Activated CD4-positive, CD25-positive, alpha-beta regulatory T cell (primary cell): ENCODE data around the gene ADCY6.

Source experiments
- DNase-seq, 4 experiments: peaks; one replicate each; lab custom pipeline; 2025; lab: John Stamatoyannopoulos, UW

The ADCY6 gene

GRCh38 chr12:48783432-48783831 lies 5.5 kb downstream of the ADCY6 start:
- DNase-seq = no peak

GRCh38 chr12:48782457-48783395 lies 6.2 kb downstream of the ADCY6 start:
- DNase-seq = no peak

DNA sequence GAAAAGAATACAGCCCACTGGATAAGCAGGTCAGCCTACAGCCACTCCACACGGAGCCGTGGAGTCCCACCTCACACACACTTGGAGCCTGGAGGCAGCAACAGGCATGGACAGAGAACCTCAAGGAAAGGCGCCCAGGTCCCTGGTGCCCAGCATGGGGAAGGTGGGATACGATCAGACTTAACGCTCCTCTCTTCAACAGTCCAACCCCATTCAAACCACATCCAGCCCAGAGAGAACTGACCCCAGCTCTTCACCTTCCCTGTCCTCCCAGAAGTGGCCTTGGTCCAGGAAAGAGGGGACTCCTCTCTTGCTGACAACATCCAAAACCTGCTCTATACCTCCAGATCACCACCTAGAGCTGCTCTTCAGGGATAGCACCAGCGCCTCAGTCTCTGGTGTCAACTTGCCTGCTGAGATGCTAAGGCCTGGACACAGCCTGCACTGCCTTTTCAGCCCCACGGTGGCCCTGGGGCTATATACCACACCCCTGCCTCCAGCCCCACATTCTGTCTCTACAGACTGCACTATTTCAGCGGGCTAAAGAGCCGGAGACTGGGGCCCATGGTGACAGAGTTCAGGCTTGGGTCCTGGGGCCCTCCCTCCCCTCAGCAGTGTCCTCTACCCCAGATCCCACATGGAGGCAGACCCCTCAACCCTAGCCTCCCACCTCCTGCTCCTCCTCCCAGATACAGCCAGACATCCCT lies 7.0 kb downstream of the ADCY6 start:
- DNase-seq = no peak

DNA sequence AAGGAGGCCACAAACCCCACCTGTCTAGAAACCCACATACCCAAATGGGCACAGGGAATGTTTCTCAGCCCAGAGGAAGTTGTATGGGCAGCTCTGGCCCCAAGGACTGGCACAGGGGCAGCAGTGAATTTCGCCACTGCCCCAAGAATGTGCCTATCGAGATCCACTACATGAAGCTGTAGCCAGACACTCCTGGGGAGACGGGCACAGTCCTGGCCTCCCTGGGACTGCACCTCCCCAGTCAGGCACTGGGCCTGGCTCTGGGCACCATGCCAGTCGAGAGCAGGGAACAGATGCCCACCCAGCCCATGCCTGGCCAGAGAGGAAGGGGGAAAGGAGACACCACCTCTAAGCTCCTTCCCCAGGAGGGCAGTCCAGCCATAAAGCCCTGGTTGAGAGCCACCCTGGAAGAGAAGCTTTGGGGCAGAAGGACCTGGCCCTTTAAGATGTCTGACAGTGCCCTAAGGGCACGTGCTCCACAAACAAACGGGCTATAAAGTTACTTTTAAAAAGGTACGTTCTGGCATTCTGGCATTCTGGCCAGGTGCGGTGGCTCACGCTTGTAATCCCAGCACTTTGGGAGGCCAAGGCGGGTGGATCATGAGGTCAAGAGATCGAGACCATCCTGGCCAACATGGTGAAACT lies 8.4 kb downstream of the ADCY6 start:
- DNase-seq = no peak

DNA sequence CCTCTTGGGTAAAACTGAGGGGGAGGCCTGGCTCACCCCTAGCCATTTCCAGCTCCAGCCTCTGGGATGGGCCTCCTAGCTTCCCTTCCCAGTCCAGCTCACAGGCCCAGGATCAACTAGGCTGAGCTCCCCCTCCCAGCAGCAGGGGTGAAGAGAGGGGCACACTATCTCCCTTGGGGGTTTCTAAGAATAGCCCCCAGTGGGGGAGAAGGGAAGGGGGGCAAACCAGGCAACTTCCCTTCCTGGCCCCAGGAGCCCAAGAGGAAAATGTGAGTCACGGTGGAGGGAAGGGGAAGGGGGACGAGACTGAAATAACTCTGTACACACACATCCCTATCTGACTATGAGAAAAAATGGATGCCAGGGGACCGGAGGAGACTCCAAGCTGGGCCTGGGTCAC lies 9.0 kb downstream of the ADCY6 start:
- DNase-seq = no peak

DNA sequence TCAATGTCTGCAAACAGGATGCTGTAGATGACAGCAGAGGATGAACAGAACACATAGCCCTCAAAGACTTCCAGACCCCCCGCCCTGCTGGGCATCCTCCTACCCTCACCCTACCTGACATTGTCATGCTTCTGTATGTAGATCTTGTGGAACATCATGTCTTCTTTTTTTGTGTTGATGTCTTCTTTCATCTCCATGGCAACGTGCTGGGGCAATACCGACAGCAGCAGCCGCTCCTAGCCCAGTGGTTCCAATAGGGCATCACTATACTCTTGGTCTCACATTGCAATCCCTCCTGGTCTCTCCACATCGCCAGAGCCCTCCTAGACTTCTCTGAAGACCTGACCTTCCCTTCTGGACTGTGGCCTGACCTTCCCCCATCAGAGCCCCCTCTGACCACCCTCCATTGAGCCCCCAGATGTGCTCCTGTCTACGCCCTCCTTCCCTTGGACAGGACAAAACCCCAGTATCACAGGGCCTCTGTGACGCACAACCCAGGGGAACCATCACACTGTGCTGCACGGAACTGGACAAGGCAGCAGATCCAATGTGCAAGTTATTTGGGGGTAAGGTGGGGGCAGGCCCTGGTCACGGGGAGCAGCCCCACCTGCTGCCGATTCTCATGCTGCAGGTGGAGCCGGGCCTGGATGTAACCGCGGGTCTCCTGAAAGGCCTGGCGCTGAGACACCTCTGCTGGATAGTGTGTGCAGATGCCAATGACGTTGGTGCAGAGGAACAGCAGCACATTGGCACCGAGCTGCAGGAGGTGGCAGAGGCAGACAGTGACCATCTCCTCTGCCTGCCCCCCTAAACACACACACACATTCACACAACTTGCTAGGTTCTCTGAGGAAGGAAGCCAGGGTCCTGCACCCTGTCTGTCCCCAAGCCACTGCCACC lies 11.1 kb downstream of the ADCY6 start:
- DNase-seq = no peak

DNA sequence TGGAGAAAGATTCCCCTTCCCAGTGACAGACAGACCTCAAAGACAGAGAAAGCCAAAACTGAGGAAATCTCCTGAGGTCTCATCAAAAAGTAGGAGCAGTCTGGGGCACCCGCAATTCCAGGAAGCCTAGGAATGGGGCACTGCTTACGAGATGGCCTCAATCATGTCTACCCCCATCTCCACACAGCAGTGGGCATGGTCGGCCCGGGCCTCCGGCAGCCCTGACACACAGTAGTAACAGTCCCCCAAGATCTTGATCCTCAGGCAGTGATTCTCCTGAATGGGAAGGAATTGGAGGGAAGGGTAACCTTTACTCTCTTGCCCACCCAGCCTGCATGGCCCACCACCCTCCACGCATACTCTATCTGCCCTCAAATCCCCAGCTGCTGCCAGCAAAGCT lies 11.9 kb downstream of the ADCY6 start:
- DNase-seq = no peak

DNA sequence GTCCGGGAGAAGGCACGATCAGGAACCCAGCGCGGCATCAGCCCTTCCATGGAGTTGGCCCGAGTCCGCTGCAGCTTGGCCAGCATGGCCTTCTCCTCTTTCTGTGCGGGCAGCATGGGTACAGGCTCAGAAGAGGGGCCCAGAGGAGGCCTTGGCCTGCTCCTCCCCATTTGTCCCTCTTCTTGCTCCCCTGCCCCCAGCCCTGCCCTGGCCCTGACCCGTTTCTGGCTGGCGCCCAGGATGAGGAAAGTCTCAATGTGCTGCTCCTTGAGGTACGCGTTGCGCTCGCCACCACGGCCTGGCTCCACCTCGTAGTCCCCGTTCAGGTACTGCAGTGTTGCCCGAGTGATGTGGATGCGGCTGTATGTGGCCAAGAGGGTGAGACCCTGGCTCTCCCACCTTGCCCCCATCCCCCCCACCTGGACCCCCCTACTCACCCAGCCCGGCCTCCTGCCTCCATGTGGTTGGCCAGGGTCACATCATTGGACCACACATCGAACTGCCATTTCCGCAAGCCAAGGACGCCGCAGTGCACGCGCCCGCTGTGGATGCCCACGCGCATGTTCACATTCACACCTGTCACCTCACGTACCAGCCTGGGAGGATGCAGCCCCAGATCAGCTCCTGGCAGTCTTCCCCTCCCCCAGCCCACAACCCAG lies 12.8 kb downstream of the ADCY6 start:
- no peak for DNase-seq

- no peak for DNase-seq
These were observed 13.6 kb downstream of the ADCY6 start for GRCh38 chr12:48775299-48775698.

DNA sequence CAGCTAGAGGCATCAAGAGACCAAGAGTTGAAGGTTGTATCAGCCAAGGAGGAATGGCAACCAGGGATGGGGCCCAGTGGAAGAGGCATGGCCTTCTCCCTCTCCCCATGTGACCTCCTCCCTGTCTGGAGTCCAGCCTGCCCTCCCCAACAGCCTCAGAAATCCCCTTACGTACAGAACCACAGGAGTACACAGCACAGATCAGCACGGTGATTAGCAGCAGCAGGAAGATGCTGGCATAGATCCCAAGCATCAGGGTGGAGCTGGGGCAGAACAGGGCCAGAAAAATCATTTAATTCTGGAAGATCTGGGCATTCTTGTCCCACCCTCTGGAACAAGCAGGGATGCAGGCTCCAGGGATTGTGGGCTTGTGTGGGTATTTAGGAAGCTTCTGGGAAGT lies 14.4 kb downstream of the ADCY6 start:
- DNase-seq = no peak

GRCh38 chr12:48773686-48774085 lies 15.2 kb downstream of the ADCY6 start:
- DNase-seq = no peak

DNA sequence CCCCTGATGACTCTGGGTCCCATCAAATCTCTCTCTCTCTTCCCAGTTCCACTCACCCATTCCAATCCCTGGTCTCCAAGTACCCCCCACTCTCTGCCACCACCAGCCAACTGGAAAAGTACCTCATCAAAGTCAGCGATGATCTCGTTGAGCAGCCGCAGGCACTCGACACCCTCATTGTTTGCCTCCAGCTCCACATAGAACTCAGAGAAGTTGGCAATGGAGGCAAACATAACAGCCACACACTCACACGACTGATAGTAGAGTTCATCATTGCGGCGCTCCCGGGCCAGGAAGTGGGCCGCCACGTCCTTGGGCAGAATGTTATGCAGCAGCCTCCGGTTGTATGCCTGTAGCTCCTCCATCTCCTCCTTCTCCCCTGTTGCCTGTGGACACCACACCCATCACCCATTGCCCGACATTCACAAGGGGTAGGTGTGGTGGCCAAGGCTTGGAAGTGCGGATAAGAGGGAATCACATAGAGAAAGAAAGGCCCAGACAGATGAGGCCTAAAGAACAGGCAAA lies 17.2 kb downstream of the ADCY6 start:
- DNase-seq = no peak

DNA sequence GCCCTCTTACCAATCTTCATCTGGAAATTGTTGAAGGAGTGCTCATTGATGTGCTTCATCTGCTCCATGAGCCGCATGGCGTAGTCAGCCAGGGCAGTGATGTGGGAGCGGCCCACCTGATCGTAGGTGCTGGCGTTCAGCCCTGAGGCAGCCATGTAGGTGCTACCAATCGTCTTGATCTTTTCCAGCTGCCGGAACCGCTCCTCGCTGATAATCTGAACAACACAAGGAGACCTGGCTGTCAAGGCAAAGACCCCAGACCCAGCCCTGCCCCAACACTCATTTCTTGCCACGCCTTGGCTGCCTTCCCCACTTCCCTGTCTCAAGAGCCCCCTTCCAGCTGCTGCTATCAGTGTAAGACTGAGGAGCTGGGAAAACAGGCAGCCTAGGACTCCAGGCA lies 18.1 kb downstream of the ADCY6 start:
- DNase-seq = no peak

DNA sequence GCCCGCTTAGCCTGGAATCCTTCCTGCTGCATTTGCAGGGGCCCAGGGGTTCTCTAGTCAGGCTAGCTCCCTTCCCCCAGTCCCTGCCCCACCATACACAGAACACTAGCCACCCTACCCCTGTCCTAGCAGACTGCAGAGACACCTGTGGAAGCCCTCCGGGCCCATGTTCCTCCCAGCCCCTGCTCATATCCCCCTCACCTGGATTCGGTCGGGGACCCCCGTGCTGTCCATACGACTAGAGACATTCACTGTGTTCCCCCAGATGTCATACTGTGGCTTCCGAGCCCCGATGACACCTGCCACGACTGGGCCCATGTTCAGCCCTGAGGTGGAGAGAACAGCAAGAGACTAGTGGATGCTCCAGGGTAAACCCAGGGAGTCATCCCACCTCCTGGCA lies 20.2 kb downstream of the ADCY6 start:
- no peak for DNase-seq

DNA sequence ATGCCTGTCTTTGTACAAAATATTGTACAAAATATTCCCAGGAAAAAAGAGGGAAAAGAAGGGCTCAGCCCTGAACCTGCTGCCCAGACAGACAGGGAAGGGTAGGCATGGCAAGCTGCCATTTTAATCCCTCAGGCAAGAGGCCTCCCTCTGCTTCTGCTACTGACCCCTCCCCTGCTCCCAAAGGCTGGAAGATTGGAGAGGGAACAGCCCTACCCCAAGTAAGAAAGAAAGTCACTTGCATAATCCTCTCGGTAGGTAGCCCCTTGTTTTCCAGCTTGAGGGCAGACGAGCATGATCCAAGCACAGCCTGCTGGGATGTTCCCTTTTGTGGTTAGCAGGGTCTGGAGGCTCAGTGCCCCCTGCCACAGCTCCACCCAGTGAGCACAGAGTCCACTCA lies 20.7 kb downstream of the ADCY6 start:
- no peak for DNase-seq

GRCh38 chr12:48767521-48767920 lies 21.4 kb downstream of the ADCY6 start:
- no peak for DNase-seq

DNA sequence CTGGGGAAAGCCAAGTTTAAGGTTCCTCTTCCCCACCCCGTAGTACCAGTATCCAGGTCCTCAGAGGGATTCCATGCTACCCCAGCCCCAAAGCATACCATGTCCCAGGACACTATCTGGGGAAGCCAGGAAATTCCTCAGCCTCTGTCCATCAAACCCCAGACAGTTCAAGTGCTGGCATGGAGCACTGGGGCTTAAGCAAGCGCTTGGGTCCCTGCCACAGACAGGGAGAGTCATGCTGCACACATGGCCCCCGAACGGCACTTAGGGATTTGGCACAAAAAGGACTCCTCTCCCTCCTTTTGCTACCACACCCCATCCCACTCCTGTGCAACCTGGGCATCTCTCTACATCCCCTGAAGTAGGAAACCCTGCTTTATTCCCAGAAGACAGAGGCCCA lies 21.8 kb downstream of the ADCY6 start:
- DNase-seq = no peak

DNA sequence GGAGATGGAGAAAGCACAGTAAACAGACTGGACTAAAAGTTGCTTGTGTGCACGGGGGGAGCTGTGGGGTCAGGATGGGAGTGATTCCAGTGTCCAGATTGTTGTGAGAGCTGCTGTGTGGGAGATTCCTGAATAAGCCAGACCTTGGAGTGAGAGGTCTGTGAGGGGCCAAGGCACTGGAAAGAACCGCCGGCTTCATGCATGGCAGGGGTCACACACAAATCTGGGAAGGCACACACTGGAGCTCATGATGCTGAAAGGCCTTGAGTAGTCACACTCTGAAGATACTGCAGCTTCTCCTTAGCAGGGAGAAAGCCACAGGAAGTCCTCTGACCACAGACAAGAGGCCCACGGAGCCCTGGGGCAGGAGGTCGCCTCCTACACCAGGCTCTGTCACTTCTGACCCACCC lies 23.1 kb downstream of the ADCY6 start:
- DNase-seq = no peak

DNA sequence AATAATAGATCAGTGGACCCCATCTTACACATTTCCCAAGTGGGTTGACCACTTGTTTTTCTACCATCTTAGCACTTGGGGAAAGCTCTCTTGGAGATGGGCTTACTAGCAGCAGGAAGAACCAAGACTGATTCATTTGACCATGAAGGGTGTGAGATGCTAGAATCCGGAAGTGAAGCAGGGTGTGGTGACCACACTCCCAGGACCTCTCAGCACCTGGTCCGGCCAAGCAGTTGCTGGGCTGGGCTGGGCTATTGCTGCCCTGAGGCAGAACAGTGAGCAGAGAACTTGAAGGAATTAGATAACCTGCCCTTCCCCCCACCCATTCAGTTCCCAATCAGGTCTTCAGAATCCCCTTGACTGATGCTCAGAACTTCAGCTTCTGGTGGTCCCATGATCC lies 24.4 kb downstream of the ADCY6 start:
- DNase-seq = no peak

- DNase-seq = no peak
These were observed 30.2 kb downstream of the ADCY6 start for GRCh38 chr12:48758737-48759136.

GRCh38 chr12:48758186-48758585 lies 30.7 kb downstream of the ADCY6 start:
- no peak for DNase-seq
